SH-SY5Y (cell line): ENCODE results near the gene TASP1.

Experiments
- GATA2 ChIP-seq: IDR thresholded peaks from 2 replicates; pipeline ENCODE4 v1.6.1; 2011; ENCODE audit warnings: mild to moderate bottlenecking, low read depth, low read length
- GATA3 ChIP-seq: IDR thresholded peaks from 2 replicates; pipeline ENCODE4 v1.6.1; 2011; ENCODE audit warnings: low read depth, mild to moderate bottlenecking, low read length, moderate library complexity

DNA sequence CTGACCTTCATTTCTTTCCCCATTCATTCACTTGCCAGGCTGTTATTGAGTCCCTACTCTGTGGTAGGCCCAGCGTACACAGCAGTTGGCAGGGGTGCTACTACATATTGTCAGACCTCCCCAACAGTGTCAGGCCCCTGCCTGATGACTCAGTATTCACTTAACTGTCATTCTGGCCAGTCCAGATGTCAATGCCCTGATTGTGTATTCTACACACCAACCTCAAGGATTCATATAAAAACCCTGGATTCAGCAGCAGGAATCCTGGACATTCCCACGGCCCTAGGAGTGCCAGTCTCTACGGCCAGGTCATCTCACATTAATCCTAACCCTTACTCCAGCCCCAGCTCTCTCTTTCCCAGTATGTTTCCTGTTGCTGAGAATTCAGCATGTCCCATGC lies 151.5 kb downstream of the TASP1 start:
- TF ChIP-seq GATA2 (no peak), GATA3 (no peak)
